ENCODE results near the gene CACNB4.

DNA sequence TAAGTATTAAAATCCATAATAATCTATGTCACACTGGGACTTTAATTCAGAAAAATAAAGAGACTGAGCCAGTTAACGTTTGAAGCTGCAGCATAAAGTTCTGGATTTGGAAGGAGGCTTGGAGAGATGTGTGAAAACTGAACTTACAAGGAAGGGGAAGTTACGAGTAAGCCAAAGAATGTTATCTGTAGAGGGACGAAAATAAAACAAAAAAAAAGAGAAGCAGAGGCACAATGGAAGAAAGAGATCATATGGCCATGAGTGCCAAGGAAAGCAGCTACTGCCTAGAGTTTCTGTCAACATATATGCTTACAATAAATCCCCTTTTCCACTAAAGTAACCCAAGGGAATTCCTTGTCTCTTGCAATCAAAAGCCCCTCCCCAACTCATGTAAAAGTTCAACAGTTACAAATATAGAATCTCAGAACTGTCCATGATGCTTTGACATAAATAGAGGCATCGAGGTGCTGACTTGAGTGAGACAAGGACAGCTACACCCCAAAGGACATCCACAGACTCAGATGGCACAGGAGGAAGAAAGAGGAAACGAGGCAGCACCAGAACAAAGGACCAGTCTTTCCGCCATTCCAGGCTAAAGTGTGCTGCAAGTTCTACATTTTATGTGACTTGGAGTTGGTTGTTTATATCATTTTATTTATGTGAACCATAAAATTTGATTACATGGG is 254.5 kb downstream of the CACNB4 start:
- TF ChIP-seq NRF1 (conservative IDR thresholded peaks at IDR 0.05; ENCODE audit: low read depth, low read length) (no peak), ZNF207 (IDR thresholded peaks at IDR 0.05; ENCODE audit: borderline replicate concordance) (no peak), RCOR1 (conservative IDR thresholded peaks at IDR 0.05; ENCODE audit: low read depth, low read length) (no peak), EP300 (IDR thresholded peaks at IDR 0.05; ENCODE audit: borderline replicate concordance in 1 of 2, control insufficient read depth in 1 of 2, low read depth in 2 of 2, low read length in 2 of 2) (no peak), EZH2 (IDR thresholded peaks at IDR 0.05; ENCODE audit: borderline replicate concordance, control insufficient read depth, low read depth, low read length) (no peak), SREBF2 (IDR thresholded peaks at IDR 0.05; ENCODE audit: low read length) (no peak), NR2C1 (IDR thresholded peaks at IDR 0.05) (no peak), POLR2A (IDR thresholded peaks at IDR 0.05; ENCODE audit: low read depth, low read length) (no peak), RELA (IDR thresholded peaks at IDR 0.05; ENCODE audit: borderline replicate concordance, partially characterized antibody) (no peak), CEBPB (IDR thresholded peaks at IDR 0.05; ENCODE audit: borderline replicate concordance in 1 of 2, low read depth in 2 of 2, low read length in 2 of 2) (no peak), ZNF274 (IDR thresholded peaks at IDR 0.05; ENCODE audit: insufficient read depth, insufficient read length) (no peak), TCF12 (IDR thresholded peaks at IDR 0.05; ENCODE audit: low read depth, low read length) (no peak), POLR2AphosphoS5 (IDR thresholded peaks at IDR 0.05; ENCODE audit: low read length) (no peak)
- TF ChIP-seq, protein P1, sequence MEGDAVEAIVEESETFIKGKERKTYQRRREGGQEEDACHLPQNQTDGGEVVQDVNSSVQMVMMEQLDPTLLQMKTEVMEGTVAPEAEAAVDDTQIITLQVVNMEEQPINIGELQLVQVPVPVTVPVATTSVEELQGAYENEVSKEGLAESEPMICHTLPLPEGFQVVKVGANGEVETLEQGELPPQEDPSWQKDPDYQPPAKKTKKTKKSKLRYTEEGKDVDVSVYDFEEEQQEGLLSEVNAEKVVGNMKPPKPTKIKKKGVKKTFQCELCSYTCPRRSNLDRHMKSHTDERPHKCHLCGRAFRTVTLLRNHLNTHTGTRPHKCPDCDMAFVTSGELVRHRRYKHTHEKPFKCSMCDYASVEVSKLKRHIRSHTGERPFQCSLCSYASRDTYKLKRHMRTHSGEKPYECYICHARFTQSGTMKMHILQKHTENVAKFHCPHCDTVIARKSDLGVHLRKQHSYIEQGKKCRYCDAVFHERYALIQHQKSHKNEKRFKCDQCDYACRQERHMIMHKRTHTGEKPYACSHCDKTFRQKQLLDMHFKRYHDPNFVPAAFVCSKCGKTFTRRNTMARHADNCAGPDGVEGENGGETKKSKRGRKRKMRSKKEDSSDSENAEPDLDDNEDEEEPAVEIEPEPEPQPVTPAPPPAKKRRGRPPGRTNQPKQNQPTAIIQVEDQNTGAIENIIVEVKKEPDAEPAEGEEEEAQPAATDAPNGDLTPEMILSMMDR (IDR thresholded peaks at IDR 0.05 in 2 of 3, conservative IDR thresholded peaks at IDR 0.05 in 1 of 3; ENCODE audit: control insufficient read depth in 2 of 3, extremely low read depth in 1 of 3, insufficient read depth in 1 of 3, low read depth in 3 of 3, low read length in 3 of 3): no peak
